Measurements from ENCODE around the gene ANO7. TPM values are rescaled to one million over a fixed set of nuclear protein-coding genes. Genes with fewer than 3 reads are reported as not detected.

ANO7 gene
- total RNA-seq, 1 experiment from 2014 or later: 6.9 TPM

DNA sequence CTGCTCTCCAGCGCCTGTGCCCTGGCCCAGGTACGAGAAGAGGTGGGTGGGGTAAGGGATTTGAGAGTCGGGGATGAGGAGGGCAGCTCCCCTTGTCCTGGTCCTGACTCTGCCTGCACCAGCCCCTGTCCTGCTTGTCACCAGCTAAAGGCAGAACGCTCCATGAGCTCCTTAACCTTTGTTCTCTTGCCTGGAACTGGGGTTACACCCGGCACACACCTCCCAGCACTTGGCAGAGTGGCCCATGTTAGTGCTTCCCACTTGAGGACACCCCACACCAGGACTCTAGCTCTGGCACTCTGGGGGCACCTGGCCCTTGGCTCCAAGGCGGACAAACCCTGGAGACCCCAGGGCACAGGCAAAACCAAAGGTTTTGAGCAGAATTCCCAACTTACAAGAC, 19.2 kb downstream of the ANO7 start:
- intact Hi-C loops (cut with micrococcal nuclease; ENCODE audit: unreplicated experiment) (no loop called here), in situ Hi-C loops (cut with HindIII; ENCODE audit: low pct_unique_long_range_greater_than_20kb, low sequenced_read_pairs) (no loop called here)
- no TSS peak for BruUV-seq (replicated peaks)
- ATAC-seq (0 out of 2 replicates have a peak, but pooled peaks have one; percentile 29), DNase-seq (ENCODE audit: low read depth, low spot score) (no peak)
- Histone ChIP-seq H3K9me3 (ENCODE audit: control insufficient read depth, insufficient read depth, low read depth, low read length) (no peaks in the 10 kb centered on the region), H3K4me3 (ENCODE audit: low read depth in 2 of 2, low read length in 2 of 2) (no peak overlapping the region), H3K27ac (ENCODE audit: low read length) (no peak overlapping the region), H3K4me1 (ENCODE audit: control insufficient read depth, insufficient read depth, low read length) (no peaks in the 10 kb centered on the region), H3K27me3 (ENCODE audit: control insufficient read depth, insufficient read depth, low read length) (no peaks in the 10 kb centered on the region), H3K36me3 (ENCODE audit: control insufficient read depth, insufficient read depth, low read length) (no peaks in the 10 kb centered on the region)
- TF ChIP-seq, protein P1, sequence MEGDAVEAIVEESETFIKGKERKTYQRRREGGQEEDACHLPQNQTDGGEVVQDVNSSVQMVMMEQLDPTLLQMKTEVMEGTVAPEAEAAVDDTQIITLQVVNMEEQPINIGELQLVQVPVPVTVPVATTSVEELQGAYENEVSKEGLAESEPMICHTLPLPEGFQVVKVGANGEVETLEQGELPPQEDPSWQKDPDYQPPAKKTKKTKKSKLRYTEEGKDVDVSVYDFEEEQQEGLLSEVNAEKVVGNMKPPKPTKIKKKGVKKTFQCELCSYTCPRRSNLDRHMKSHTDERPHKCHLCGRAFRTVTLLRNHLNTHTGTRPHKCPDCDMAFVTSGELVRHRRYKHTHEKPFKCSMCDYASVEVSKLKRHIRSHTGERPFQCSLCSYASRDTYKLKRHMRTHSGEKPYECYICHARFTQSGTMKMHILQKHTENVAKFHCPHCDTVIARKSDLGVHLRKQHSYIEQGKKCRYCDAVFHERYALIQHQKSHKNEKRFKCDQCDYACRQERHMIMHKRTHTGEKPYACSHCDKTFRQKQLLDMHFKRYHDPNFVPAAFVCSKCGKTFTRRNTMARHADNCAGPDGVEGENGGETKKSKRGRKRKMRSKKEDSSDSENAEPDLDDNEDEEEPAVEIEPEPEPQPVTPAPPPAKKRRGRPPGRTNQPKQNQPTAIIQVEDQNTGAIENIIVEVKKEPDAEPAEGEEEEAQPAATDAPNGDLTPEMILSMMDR (IDR thresholded peaks at IDR 0.05): no peak
- TF ChIP-seq POLR2AphosphoS5 (IDR thresholded peaks at IDR 0.05; ENCODE audit: low read depth, low read length) (no peak), SIN3A (IDR thresholded peaks at IDR 0.05; ENCODE audit: borderline replicate concordance, insufficient read depth, low read depth, low read length) (no peak), TCF7L2 (IDR thresholded peaks at IDR 0.05; ENCODE audit: low read depth, low read length) (no peak)
- TF ChIP-seq, protein P2, sequence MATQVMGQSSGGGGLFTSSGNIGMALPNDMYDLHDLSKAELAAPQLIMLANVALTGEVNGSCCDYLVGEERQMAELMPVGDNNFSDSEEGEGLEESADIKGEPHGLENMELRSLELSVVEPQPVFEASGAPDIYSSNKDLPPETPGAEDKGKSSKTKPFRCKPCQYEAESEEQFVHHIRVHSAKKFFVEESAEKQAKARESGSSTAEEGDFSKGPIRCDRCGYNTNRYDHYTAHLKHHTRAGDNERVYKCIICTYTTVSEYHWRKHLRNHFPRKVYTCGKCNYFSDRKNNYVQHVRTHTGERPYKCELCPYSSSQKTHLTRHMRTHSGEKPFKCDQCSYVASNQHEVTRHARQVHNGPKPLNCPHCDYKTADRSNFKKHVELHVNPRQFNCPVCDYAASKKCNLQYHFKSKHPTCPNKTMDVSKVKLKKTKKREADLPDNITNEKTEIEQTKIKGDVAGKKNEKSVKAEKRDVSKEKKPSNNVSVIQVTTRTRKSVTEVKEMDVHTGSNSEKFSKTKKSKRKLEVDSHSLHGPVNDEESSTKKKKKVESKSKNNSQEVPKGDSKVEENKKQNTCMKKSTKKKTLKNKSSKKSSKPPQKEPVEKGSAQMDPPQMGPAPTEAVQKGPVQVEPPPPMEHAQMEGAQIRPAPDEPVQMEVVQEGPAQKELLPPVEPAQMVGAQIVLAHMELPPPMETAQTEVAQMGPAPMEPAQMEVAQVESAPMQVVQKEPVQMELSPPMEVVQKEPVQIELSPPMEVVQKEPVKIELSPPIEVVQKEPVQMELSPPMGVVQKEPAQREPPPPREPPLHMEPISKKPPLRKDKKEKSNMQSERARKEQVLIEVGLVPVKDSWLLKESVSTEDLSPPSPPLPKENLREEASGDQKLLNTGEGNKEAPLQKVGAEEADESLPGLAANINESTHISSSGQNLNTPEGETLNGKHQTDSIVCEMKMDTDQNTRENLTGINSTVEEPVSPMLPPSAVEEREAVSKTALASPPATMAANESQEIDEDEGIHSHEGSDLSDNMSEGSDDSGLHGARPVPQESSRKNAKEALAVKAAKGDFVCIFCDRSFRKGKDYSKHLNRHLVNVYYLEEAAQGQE (IDR thresholded peaks at IDR 0.05; ENCODE audit: insufficient read depth in 1 of 2, low read depth in 2 of 2, low read length in 1 of 2): no peak
- CTCF ChIA-PET: no interaction called here
- POLR2A ChIA-PET: no interaction called here

DNA sequence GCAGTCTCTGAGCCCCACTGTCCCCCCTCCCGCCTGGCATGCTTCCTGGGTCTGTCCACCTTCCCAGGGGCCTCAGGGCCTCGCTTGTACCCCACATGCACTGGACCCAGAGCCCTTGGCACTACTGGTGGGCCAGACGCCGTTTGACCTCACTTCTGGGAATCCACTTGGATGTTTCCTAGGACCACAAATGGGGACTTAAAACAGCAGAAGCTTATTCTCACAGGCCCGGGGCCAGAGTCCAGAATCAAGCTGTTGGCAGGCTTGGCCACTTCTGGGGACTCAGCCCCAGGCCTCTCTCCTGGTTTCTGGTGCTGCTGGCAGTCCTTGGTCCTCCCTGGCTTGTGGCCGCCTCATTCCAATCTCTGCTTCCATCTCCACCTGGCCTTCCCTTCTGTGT, 19.6 kb downstream of the ANO7 start:
- no peaks in the 10 kb centered on the region for H3K27me3 ChIP-seq (ENCODE audit: control insufficient read depth, insufficient read depth, low read length)
- in situ Hi-C loops (cut with HindIII; ENCODE audit: low pct_unique_long_range_greater_than_20kb, low sequenced_read_pairs): no loop called here
- H3K4me1 ChIP-seq (ENCODE audit: control insufficient read depth, insufficient read depth, low read length): no peaks in the 10 kb centered on the region
- POLR2A ChIA-PET: no interaction called here
- DNase-seq (ENCODE audit: low read depth, low spot score): no peak
- no TSS peak for BruUV-seq (replicated peaks)
- H3K4me3 ChIP-seq (ENCODE audit: low read depth in 2 of 2, low read length in 2 of 2): no peak overlapping the region
- no peaks in the 10 kb centered on the region for H3K36me3 ChIP-seq (ENCODE audit: control insufficient read depth, insufficient read depth, low read length)
- no peaks in the 10 kb centered on the region for H3K9me3 ChIP-seq (ENCODE audit: control insufficient read depth, insufficient read depth, low read depth, low read length)
- ATAC-seq: no peak
- TF ChIP-seq POLR2AphosphoS5 (IDR thresholded peaks at IDR 0.05; ENCODE audit: low read depth, low read length) (no peak), TCF7L2 (IDR thresholded peaks at IDR 0.05; ENCODE audit: low read depth, low read length) (no peak), SIN3A (IDR thresholded peaks at IDR 0.05; ENCODE audit: borderline replicate concordance, insufficient read depth, low read depth, low read length) (no peak)
- TF ChIP-seq, protein P1 (IDR thresholded peaks at IDR 0.05): no peak
- TF ChIP-seq, protein P2 (IDR thresholded peaks at IDR 0.05; ENCODE audit: insufficient read depth in 1 of 2, low read depth in 2 of 2, low read length in 1 of 2): no peak
- H3K27ac ChIP-seq (ENCODE audit: low read length): no peak overlapping the region
- CTCF ChIA-PET: no interaction called here
- intact Hi-C loops (cut with micrococcal nuclease; ENCODE audit: unreplicated experiment): no loop called here
